HFF-Myc (cell line): ENCODE data around the gene SPINT2.
"Not testable (repeated sequence)": the region's sequence is repeated elsewhere in the genome, so short reads cannot be mapped to it uniquely, and the experiment has no call there.

Experiments used
- DNase-seq: peaks from one replicate; pipeline ENCODE4 v3.0.0-alpha.2; 2011; ENCODE audit warnings: low read depth; ENCODE audit errors: extremely low read depth
- H3K4me3 ChIP-seq: replicated peaks from 2 replicates; pipeline ENCODE4 v1.5.1; 2011; ENCODE audit warnings: low read depth, mild to moderate bottlenecking, control low read depth, low read length
- CTCF ChIP-seq: IDR thresholded peaks from 2 replicates; pipeline ENCODE4 v1.5.1; 2012; ENCODE audit warnings: mild to moderate bottlenecking, low read depth, low read length, control low read depth; ENCODE audit errors: missing control alignments

Gene SPINT2

GRCh38 chr19:38335949-38336637, 71.7 kb downstream of the SPINT2 start:
- H3K4me3 ChIP-seq: peak overlapping the region; percentile 71
- peak; percentile 78 for DNase-seq
- no peak for TF ChIP-seq CTCF

GRCh38 chr19:38336638-38337359, 72.4 kb downstream of the SPINT2 start:
- peak overlapping the region; percentile 71 for H3K4me3 ChIP-seq
- DNase-seq: peak; percentile 85
- TF ChIP-seq CTCF: no peak

GRCh38 chr19:38337360-38337653, 72.9 kb downstream of the SPINT2 start:
- peak overlapping the region; percentile 71 for H3K4me3 ChIP-seq
- DNase-seq: no peak
- TF ChIP-seq CTCF: no peak

GRCh38 chr19:38339011-38339410, 74.6 kb downstream of the SPINT2 start:
- not testable (repeated sequence) for H3K4me3 ChIP-seq, DNase-seq

GRCh38 chr19:38340927-38341326, 76.6 kb downstream of the SPINT2 start:
- no peak for DNase-seq
- no peak for TF ChIP-seq CTCF
- H3K4me3 ChIP-seq: no peak overlapping the region
